Naive thymus-derived CD4-positive, alpha-beta T cell (primary cell): ENCODE results near the gene MAP4K1. TPM values are rescaled to one million over a fixed set of nuclear protein-coding genes. Genes with fewer than 3 reads are reported as not detected.

Experiments used
- ATAC-seq: fragments of 150-1000 bp; cut with Tn5 transposase; 2 replicates; pipeline ENCODE4 v1.10.0; 2021; ENCODE audit warnings: mild to moderate bottlenecking, moderate library complexity
- CTCF ChIA-PET: fragments of 350-600 bp; sonication (Branson Sonifier 250); formaldehyde crosslinking; loops from one replicate; lab custom pipeline; 2021; ENCODE audit warnings: antibody characterized with exemption; lab: Charles Lee
- POLR2A ChIA-PET: fragments of 350-600 bp; sonication (Branson Sonifier 250); formaldehyde crosslinking; loops from one replicate; lab custom pipeline; 2021; ENCODE audit warnings: antibody characterized with exemption, inconsistent platforms; lab: Charles Lee
- DNase-seq, 9 donors: peaks; one replicate each; pipeline versions ENCODE4 v3.0.0 to v3.0.0-alpha.2; 2020 to 2022; ENCODE audit warnings: mixed read lengths in 1 of 9
- H3K27ac ChIP-seq: one replicate; pipeline ENCODE4 v1.7.0; 2013; ENCODE audit warnings: mild to moderate bottlenecking, low read depth, low read length, moderate library complexity
- H3K27me3 ChIP-seq, 2 donors: one replicate each; pipeline ENCODE4 v1.7.0; 2013; ENCODE audit warnings: low read length in 2 of 2, mild to moderate bottlenecking in 2 of 2, moderate library complexity in 2 of 2; ENCODE audit not compliant: control insufficient read depth in 2 of 2, insufficient read depth in 2 of 2
- H3K36me3 ChIP-seq, 3 experiments: 1 replicate in 2 of 3; 2 replicates in 1 of 3; pipeline ENCODE4 v1.7.0; 2013; ENCODE audit warnings: low read length in 3 of 3, mild to moderate bottlenecking in 3 of 3, moderate library complexity in 1 of 3; ENCODE audit not compliant: insufficient read depth in 3 of 3, control insufficient read depth in 2 of 3
- H3K4me1 ChIP-seq, 2 donors: one replicate each; pipeline ENCODE4 v1.7.0; 2013; ENCODE audit warnings: low read length in 2 of 2, mild to moderate bottlenecking in 2 of 2, moderate library complexity in 1 of 2; ENCODE audit not compliant: control insufficient read depth in 2 of 2, insufficient read depth in 2 of 2
- H3K4me3 ChIP-seq: 2 replicates; pipeline ENCODE4 v1.7.0; 2013; ENCODE audit warnings: mild to moderate bottlenecking, low read length
- H3K9me3 ChIP-seq, 3 experiments: 1 replicate in 2 of 3; 2 replicates in 1 of 3; pipeline ENCODE4 v1.7.0; 2013; ENCODE audit warnings: low read length in 3 of 3; ENCODE audit not compliant: control insufficient read depth in 2 of 3
- H3K27ac Mint-ChIP-seq, 9 donors: one replicate each; pipeline ENCODE4 v1.8.0; 2020 to 2022; ENCODE audit warnings: mixed read lengths in 9 of 9, mild to moderate bottlenecking in 8 of 9, moderate library complexity in 5 of 9, inconsistent platforms in 2 of 9
- H3K27me3 Mint-ChIP-seq, 5 donors: one replicate each; pipeline ENCODE4 v1.8.0; 2021 to 2022; ENCODE audit warnings: mixed read lengths in 5 of 5, mild to moderate bottlenecking in 1 of 5
- H3K36me3 Mint-ChIP-seq, 5 donors: one replicate each; pipeline ENCODE4 v1.8.0; 2020 to 2022; ENCODE audit warnings: mixed read lengths in 5 of 5, mild to moderate bottlenecking in 3 of 5, inconsistent platforms in 1 of 5
- H3K4me1 Mint-ChIP-seq, 7 donors: one replicate each; pipeline ENCODE4 v1.8.0; 2020 to 2022; ENCODE audit warnings: mixed read lengths in 7 of 7, mild to moderate bottlenecking in 3 of 7, inconsistent platforms in 1 of 7
- H3K4me3 Mint-ChIP-seq, 10 donors: one replicate each; pipeline ENCODE4 v1.8.0; 2020 to 2022; ENCODE audit warnings: mild to moderate bottlenecking in 10 of 10, mixed read lengths in 10 of 10, moderate library complexity in 6 of 10, inconsistent platforms in 2 of 10
- H3K9me3 Mint-ChIP-seq, 11 donors: one replicate each; pipeline ENCODE4 v1.8.0; 2020 to 2022; ENCODE audit warnings: mixed read lengths in 11 of 11, mild to moderate bottlenecking in 4 of 11, inconsistent platforms in 1 of 11, moderate library complexity in 1 of 11
- intact Hi-C, 2 donors: fragments of 100-400 bp; cut with micrococcal nuclease; formaldehyde crosslinking; loops; one replicate each; pipeline ENCODE4 v1.15.1; 2023
- polyA plus RNA-seq, 2 donors: library from polyadenylated mRNA; unstranded; fragments of 300-500 nt; fragmentation: Illumina TruSeq; gene quantifications; one replicate each; pipeline ENCODE4 v1.2.3, GENCODE V29; 2021
- total RNA-seq, 6 experiments: library from RNA in 5 of 6; stranded (reverse) in 5 of 6; gene quantifications; 1 replicate in 5 of 6; 2 replicates in 1 of 6; pipeline ENCODE4 v1.2.3 and lab custom pipeline; 2021 to 2026

The MAP4K1 gene
- total and polyA plus RNA-seq, 7 experiments from 2014 or later, result 79.0 to 287 (median 221) TPM

- H3K4me3 Mint-ChIP-seq, result peak overlapping the region in 6 of 10 donors; percentile 0 to 65 (median 46)
- no peaks in the 10 kb centered on the region for H3K27me3 Mint-ChIP-seq
- POLR2A ChIA-PET, result interaction anchor here (1.1 to 1.2 kb wide), 2 partner anchors 75 to 91 kb away, joined by 4 to 5 read pairs; partner anchors contain the start of gene EIF3K
- Histone ChIP-seq H3K27ac (no peak overlapping the region), H3K4me3 (no peak overlapping the region), H3K27me3 (no peaks in the 10 kb centered on the region), H3K4me1 (peaks cover 7 to 17% of the 10 kb centered on the region in 2 donors), H3K36me3 (no peaks in the 10 kb centered on the region), H3K9me3 (no peaks in the 10 kb centered on the region)
- H3K27ac Mint-ChIP-seq, result peak overlapping the region in 5 of 9 donors; percentile 5 to 85 (median 13)
- CTCF ChIA-PET, result interaction anchor here (0.5 to 2.0 kb wide), 5 partner anchors 28 to 95 kb away, joined by 3 to 9 read pairs (median 4); partner anchors contain the start of gene EIF3K
- DNase-seq (peak in 2 of 9 donors; percentile 36 to 38), ATAC-seq (peak; percentile 88)
- H3K36me3 Mint-ChIP-seq, result peaks cover 0 to 7% (median 0%) of the 10 kb centered on the region in 5 donors
- H3K9me3 Mint-ChIP-seq, result peaks cover 0 to 5% (median 0%) of the 10 kb centered on the region in 11 donors
- intact Hi-C loops, result loop anchor here (1.0 to 5.0 kb wide), 8 partner anchors 29 to 386 kb away; partner anchors contain the start of genes EIF3K (in 2 of the 2), FAM98C (in 2 of the 2), MRPS12 (in 2 of the 2) and SARS2 (in 2 of the 2)
- H3K4me1 Mint-ChIP-seq, result peaks cover 9 to 37% (median 22%) of the 10 kb centered on the region in 7 donors
Observed at GRCh38 chr19:38543807-38544568, 73.8 kb downstream of the MAP4K1 start.

GRCh38 chr19:38543286-38543806 is 74.4 kb downstream of the MAP4K1 start:
- no peaks in the 10 kb centered on the region for H3K9me3 ChIP-seq
- peaks cover 14 to 44% (median 28%) of the 10 kb centered on the region in 7 donors for H3K4me1 Mint-ChIP-seq
- H3K27me3 Mint-ChIP-seq, result no peaks in the 10 kb centered on the region
- CTCF ChIA-PET, result interaction anchor here (0.8 to 2.0 kb wide), 2 partner anchors 27 to 92 kb away, joined by 3 to 9 read pairs; no protein-coding TSS in a partner anchor
- no peak overlapping the region for H3K4me3 Mint-ChIP-seq
- H3K27ac ChIP-seq, result no peak overlapping the region
- peaks cover 0 to 7% (median 0%) of the 10 kb centered on the region in 5 donors for H3K36me3 Mint-ChIP-seq
- peak overlapping the region in 2 of 9 donors; percentile 42 to 52 for H3K27ac Mint-ChIP-seq
- no peak overlapping the region for H3K4me3 ChIP-seq
- no peaks in the 10 kb centered on the region for H3K27me3 ChIP-seq
- no peak for ATAC-seq
- POLR2A ChIA-PET, result no interaction called here
- intact Hi-C loops, result loop anchor here in 1 of 2 donors (5.0 kb wide), 1 partner anchor 189 kb away; no protein-coding TSS in a partner anchor
- no peak for DNase-seq
- H3K4me1 ChIP-seq, result peaks cover 12 to 23% of the 10 kb centered on the region in 2 donors
- H3K36me3 ChIP-seq, result no peaks in the 10 kb centered on the region
- H3K9me3 Mint-ChIP-seq, result peaks cover 0 to 5% (median 0%) of the 10 kb centered on the region in 11 donors

GRCh38 chr19:38542040-38542439 is 75.7 kb downstream of the MAP4K1 start:
- Histone ChIP-seq H3K27ac (no peak overlapping the region), H3K4me3 (no peak overlapping the region), H3K4me1 (peaks cover 25 to 36% of the 10 kb centered on the region in 2 donors), H3K36me3 (no peaks in the 10 kb centered on the region), H3K27me3 (no peaks in the 10 kb centered on the region), H3K9me3 (no peaks in the 10 kb centered on the region)
- ATAC-seq (no peak), DNase-seq (no peak)
- ChIA-PET CTCF (no interaction called here), POLR2A (interaction anchor here (0.8 kb wide), 1 partner anchor 9 kb away, joined by 4 read pairs; no protein-coding TSS in a partner anchor)
- H3K27ac Mint-ChIP-seq, result no peak overlapping the region
- peaks cover 0 to 7% (median 0%) of the 10 kb centered on the region in 5 donors for H3K36me3 Mint-ChIP-seq
- H3K27me3 Mint-ChIP-seq, result no peaks in the 10 kb centered on the region
- H3K4me1 Mint-ChIP-seq, result peaks cover 25 to 55% (median 41%) of the 10 kb centered on the region in 7 donors
- H3K4me3 Mint-ChIP-seq, result no peak overlapping the region
- peaks cover 0 to 8% (median 0%) of the 10 kb centered on the region in 11 donors for H3K9me3 Mint-ChIP-seq
- intact Hi-C loops, result loop anchor here in 1 of 2 donors (5.0 kb wide), 1 partner anchor 190 kb away; no protein-coding TSS in a partner anchor

GRCh38 chr19:38539751-38540150 is 78.0 kb downstream of the MAP4K1 start:
- Histone ChIP-seq H3K9me3 (peaks cover 0 to 10% (median 0%) of the 10 kb centered on the region in 3 experiments), H3K27me3 (no peaks in the 10 kb centered on the region), H3K4me3 (no peak overlapping the region), H3K4me1 (peaks cover 34 to 36% of the 10 kb centered on the region in 2 donors), H3K27ac (no peak overlapping the region), H3K36me3 (no peaks in the 10 kb centered on the region)
- Mint-ChIP-seq H3K27ac (peak overlapping the region in 3 of 9 donors; percentile 19 to 93 (median 92)), H3K9me3 (peaks cover 0 to 22% (median 3%) of the 10 kb centered on the region in 11 donors), H3K4me1 (peaks cover 29 to 56% (median 50%) of the 10 kb centered on the region in 7 donors), H3K4me3 (peak overlapping the region in 4 of 10 donors; percentile 12 to 73 (median 72)), H3K36me3 (peaks cover 0 to 19% (median 4%) of the 10 kb centered on the region in 5 donors), H3K27me3 (no peaks in the 10 kb centered on the region)
- ChIA-PET CTCF (interaction anchor here (1.6 kb wide), 1 partner anchor 24 kb away, joined by 4 read pairs; no protein-coding TSS in a partner anchor), POLR2A (interaction anchor here (1.1 kb wide), 1 partner anchor 117 kb away, joined by 3 read pairs; no protein-coding TSS in a partner anchor)
- no peak for ATAC-seq
- intact Hi-C loops, result loop anchor here in 1 of 2 donors (5.0 kb wide), 1 partner anchor 193 kb away; no protein-coding TSS in a partner anchor
- DNase-seq, result no peak

- intact Hi-C loops, result loop anchor here in 1 of 2 donors (1.0 kb wide), 1 partner anchor 24 kb away; no protein-coding TSS in a partner anchor
- ChIA-PET CTCF (interaction anchor here (0.8 to 1.6 kb wide), 2 partner anchors 23 to 79 kb away, joined by 3 to 4 read pairs; partner anchors contain the start of gene MAP4K1), POLR2A (interaction anchor here (0.6 to 1.4 kb wide), 5 partner anchors 80 to 314 kb away, joined by 3 to 8 read pairs (median 4); partner anchors contain the start of genes ACTN4 and EIF3K)
- Histone ChIP-seq H3K9me3 (peaks cover 0 to 10% (median 0%) of the 10 kb centered on the region in 3 experiments), H3K4me3 (peak overlapping the region; percentile 9), H3K4me1 (peaks cover 31 to 34% of the 10 kb centered on the region in 2 donors), H3K27me3 (no peaks in the 10 kb centered on the region), H3K27ac (no peak overlapping the region), H3K36me3 (no peaks in the 10 kb centered on the region)
- Mint-ChIP-seq H3K27ac (peak overlapping the region; percentile 22 to 93 (median 81)), H3K4me3 (peak overlapping the region in 9 of 10 donors; percentile 46 to 77 (median 72)), H3K36me3 (peaks cover 0 to 24% (median 4%) of the 10 kb centered on the region in 5 donors), H3K4me1 (peaks cover 27 to 51% (median 44%) of the 10 kb centered on the region in 7 donors), H3K27me3 (peaks cover 0 to 2% (median 0%) of the 10 kb centered on the region in 5 donors), H3K9me3 (peaks cover 0 to 28% (median 6%) of the 10 kb centered on the region in 11 donors)
- ATAC-seq, result peak; percentile 71
- peak in 7 of 9 donors; percentile 48 to 72 (median 61) for DNase-seq
Observed at GRCh38 chr19:38538793-38539528, 78.8 kb downstream of the MAP4K1 start.
